CD8-positive, alpha-beta memory T cell (primary cell): ENCODE data around the gene IRF2. TPM values are rescaled to one million over a fixed set of nuclear protein-coding genes. Genes with fewer than 3 reads are reported as not detected.
A peak's percentile ranks its signal among the peaks of the same experiment; 100 is the strongest.

Experiments used
- CTCF ChIA-PET: fragments of 350-600 bp; sonication (Branson Sonifier 250); formaldehyde crosslinking; loops from one replicate; lab custom pipeline; 2021; ENCODE audit warnings: antibody characterized with exemption; lab: Charles Lee
- POLR2A ChIA-PET: fragments of 350-600 bp; sonication (Branson Sonifier 250); formaldehyde crosslinking; loops from one replicate; lab custom pipeline; 2021; ENCODE audit warnings: antibody characterized with exemption; lab: Charles Lee
- DNase-seq, 5 donors: peaks; one replicate each; pipeline versions ENCODE4 v3.0.0 to v3.0.0-alpha.2; 2020 to 2022; ENCODE audit warnings: mixed read lengths in 1 of 5
- H3K27ac ChIP-seq: one replicate; pipeline ENCODE4 v1.7.0; 2013; ENCODE audit warnings: low read depth, mild to moderate bottlenecking, low read length, moderate library complexity
- H3K27me3 ChIP-seq: 2 replicates; pipeline ENCODE4 v1.7.0; 2013; ENCODE audit warnings: low read length, mild to moderate bottlenecking; ENCODE audit not compliant: insufficient read depth, poor library complexity, severe bottlenecking
- H3K36me3 ChIP-seq: 2 replicates; pipeline ENCODE4 v1.7.0; 2013; ENCODE audit warnings: mild to moderate bottlenecking, low read length, moderate library complexity; ENCODE audit not compliant: insufficient read depth
- H3K4me1 ChIP-seq: 2 replicates; pipeline ENCODE4 v1.7.0; 2013; ENCODE audit warnings: mild to moderate bottlenecking, low read length, moderate library complexity; ENCODE audit not compliant: insufficient read depth
- H3K4me3 ChIP-seq: 2 replicates; pipeline ENCODE4 v1.7.0; 2013; ENCODE audit warnings: mild to moderate bottlenecking, low read length
- H3K9me3 ChIP-seq: 2 replicates; pipeline ENCODE4 v1.7.0; 2013; ENCODE audit warnings: mild to moderate bottlenecking, low read length
- H3K27ac Mint-ChIP-seq, 8 donors: one replicate each; pipeline ENCODE4 v1.8.0; 2020 to 2021; ENCODE audit warnings: mixed read lengths in 8 of 8, mild to moderate bottlenecking in 6 of 8, inconsistent platforms in 3 of 8, moderate library complexity in 3 of 8
- H3K27me3 Mint-ChIP-seq, 2 donors: one replicate each; pipeline ENCODE4 v1.8.0; 2020 to 2021; ENCODE audit warnings: mixed read lengths in 2 of 2, mild to moderate bottlenecking in 1 of 2, moderate library complexity in 1 of 2
- H3K36me3 Mint-ChIP-seq, 3 donors: one replicate each; pipeline ENCODE4 v1.8.0; 2020 to 2021; ENCODE audit warnings: mixed read lengths in 3 of 3, inconsistent platforms in 1 of 3, mild to moderate bottlenecking in 1 of 3
- H3K4me1 Mint-ChIP-seq, 3 donors: one replicate each; pipeline ENCODE4 v1.8.0; 2020 to 2021; ENCODE audit warnings: mixed read lengths in 3 of 3, inconsistent platforms in 1 of 3, mild to moderate bottlenecking in 1 of 3
- H3K4me3 Mint-ChIP-seq, 7 donors: one replicate each; pipeline ENCODE4 v1.8.0; 2020 to 2021; ENCODE audit warnings: mixed read lengths in 7 of 7, mild to moderate bottlenecking in 6 of 7, moderate library complexity in 4 of 7, inconsistent platforms in 2 of 7
- H3K9me3 Mint-ChIP-seq, 5 donors: one replicate each; pipeline ENCODE4 v1.8.0; 2020 to 2022; ENCODE audit warnings: mixed read lengths in 5 of 5, mild to moderate bottlenecking in 3 of 5, moderate library complexity in 2 of 5, inconsistent platforms in 1 of 5
- polyA plus RNA-seq: library from polyadenylated mRNA; unstranded; fragments of 300-500 nt; fragmentation: Illumina TruSeq; gene quantifications from one replicate; pipeline ENCODE4 v1.2.3, GENCODE V29; 2021
- total RNA-seq, 2 experiments: library from RNA; stranded (reverse); gene quantifications; one replicate each; pipeline ENCODE4 v1.2.3, GENCODE V29; 2021

IRF2 gene
- total and polyA plus RNA-seq, 3 experiments from 2014 or later: 44.1 to 79.3 (median 44.3) TPM

DNA sequence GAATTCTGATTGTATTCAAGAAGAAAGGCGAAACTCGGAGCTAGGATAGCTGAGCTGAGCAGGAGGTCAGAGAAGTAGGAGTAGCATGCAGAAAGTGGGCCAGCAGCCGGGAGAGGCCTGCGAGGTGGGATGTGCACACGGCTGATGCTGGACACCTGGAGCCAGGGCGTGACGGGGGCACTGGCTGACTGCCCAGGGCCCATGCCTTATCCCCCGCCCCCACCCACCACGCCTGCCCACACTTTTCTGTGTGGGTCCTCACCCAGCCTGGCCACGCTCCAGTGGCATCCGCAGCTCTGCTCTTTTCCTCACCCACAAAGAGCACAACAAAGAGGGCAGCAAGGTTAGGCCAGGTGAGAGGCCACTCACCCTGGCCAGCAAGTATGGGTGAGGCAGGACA lies 30.0 kb upstream of the IRF2 start:
- Mint-ChIP-seq H3K4me1 (peaks cover 19 to 28% (median 24%) of the 10 kb centered on the region in 3 donors), H3K27me3 (no peaks in the 10 kb centered on the region), H3K27ac (peak overlapping the region in 6 of 8 donors; percentile 56 to 90 (median 72)), H3K9me3 (no peaks in the 10 kb centered on the region), H3K36me3 (no peaks in the 10 kb centered on the region), H3K4me3 (peak overlapping the region in 4 of 7 donors; percentile 41 to 80 (median 64))
- no peaks in the 10 kb centered on the region for H3K9me3 ChIP-seq
- POLR2A ChIA-PET: interaction anchor here (1.1 kb wide), 1 partner anchor 30 kb away, joined by 4 read pairs; the partner anchor contains the start of gene IRF2
- no peaks in the 10 kb centered on the region for H3K27me3 ChIP-seq
- H3K27ac ChIP-seq: no peak overlapping the region
- H3K4me3 ChIP-seq: peak overlapping the region; percentile 43
- DNase-seq: no peak
- no peaks in the 10 kb centered on the region for H3K36me3 ChIP-seq
- CTCF ChIA-PET: interaction anchor here (1.3 kb wide), 1 partner anchor 10 kb away, joined by 5 read pairs; no protein-coding TSS in a partner anchor
- peaks cover 17% of the 10 kb centered on the region for H3K4me1 ChIP-seq

DNA sequence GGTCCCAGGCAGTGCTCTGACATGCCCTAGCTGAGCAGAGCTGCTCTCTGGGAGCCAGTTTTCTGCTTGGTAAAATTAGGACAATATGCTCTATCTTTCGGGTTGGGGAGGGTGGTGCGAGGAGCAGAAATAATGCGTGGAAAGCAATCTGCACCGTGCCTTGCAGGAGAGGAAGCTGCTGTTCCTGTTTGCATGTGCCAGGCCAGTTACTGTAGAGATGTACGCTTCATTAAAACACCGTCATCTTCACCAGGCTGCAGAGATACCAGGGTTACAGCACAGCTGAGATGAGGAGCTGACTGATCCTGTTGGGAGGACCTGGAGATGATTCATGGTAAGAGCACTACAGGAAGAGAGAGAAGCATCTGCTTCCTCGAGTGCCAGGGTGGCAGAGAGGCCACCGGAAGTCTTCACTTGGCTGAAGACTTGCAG lies 29.5 kb upstream of the IRF2 start:
- peak in 2 of 5 donors; percentile 11 to 17 for DNase-seq
- H3K4me3 Mint-ChIP-seq: peak overlapping the region in 6 of 7 donors; percentile 41 to 80 (median 67)
- ChIA-PET POLR2A (interaction anchor here (0.6 to 1.1 kb wide), 2 partner anchors 30 to 46 kb away, joined by 4 to 5 read pairs; partner anchors contain the start of gene IRF2), CTCF (interaction anchor here (1.2 to 1.5 kb wide), 3 partner anchors 8 to 22 kb away, joined by 3 to 5 read pairs (median 4); no protein-coding TSS in a partner anchor)
- H3K27me3 Mint-ChIP-seq: no peaks in the 10 kb centered on the region
- Histone ChIP-seq H3K27ac (no peak overlapping the region), H3K9me3 (no peaks in the 10 kb centered on the region), H3K4me1 (peaks cover 17% of the 10 kb centered on the region), H3K4me3 (peak overlapping the region; percentile 43), H3K27me3 (no peaks in the 10 kb centered on the region), H3K36me3 (no peaks in the 10 kb centered on the region)
- H3K27ac Mint-ChIP-seq: peak overlapping the region in 7 of 8 donors; percentile 56 to 90 (median 83)
- no peaks in the 10 kb centered on the region for H3K9me3 Mint-ChIP-seq
- H3K4me1 Mint-ChIP-seq: peaks cover 19 to 28% (median 24%) of the 10 kb centered on the region in 3 donors
- H3K36me3 Mint-ChIP-seq: no peaks in the 10 kb centered on the region

DNA sequence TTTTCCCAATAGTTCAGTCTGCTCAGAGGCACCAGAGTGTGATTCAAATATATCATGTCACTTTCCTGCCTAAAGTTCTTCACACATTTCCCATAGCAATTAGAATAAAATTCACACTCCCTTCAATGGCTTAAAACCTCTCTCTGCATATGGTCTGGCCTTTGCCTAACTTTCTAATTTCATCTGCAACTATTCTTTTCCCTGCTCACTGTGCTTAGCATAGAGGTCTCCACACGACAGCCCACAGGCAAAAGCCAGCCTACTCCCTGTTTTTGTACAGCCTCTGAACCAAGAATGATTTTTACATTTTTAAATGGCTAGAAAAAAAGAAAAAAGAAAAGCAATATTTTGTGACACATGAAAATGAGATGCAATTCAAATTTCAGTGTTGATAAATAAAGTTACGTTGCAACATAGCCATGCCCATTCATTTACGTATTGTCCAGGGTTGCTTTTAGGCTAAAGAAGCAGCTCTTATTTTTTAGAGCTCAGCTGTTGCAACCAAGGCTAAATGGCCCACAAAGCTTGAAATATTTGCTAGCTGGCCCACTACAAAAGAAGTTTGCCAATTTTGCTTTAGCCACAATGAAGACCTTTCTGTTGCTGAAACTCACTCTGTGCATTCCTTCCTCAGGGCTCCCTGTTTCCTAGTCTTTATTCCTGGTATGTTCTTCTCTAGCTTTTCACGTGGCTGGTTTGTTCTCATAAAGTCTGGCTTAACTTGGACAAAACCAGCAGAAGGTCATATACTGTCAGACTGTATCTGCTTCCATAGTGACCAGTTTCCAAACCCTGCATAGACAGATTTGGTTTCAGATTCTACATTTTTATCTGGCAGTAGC lies 26.6 kb upstream of the IRF2 start:
- Histone ChIP-seq H3K27me3 (no peaks in the 10 kb centered on the region), H3K9me3 (no peaks in the 10 kb centered on the region), H3K4me3 (no peak overlapping the region), H3K27ac (no peak overlapping the region), H3K4me1 (peaks cover 17% of the 10 kb centered on the region), H3K36me3 (no peaks in the 10 kb centered on the region)
- Mint-ChIP-seq H3K36me3 (no peaks in the 10 kb centered on the region), H3K27ac (no peak overlapping the region), H3K27me3 (no peaks in the 10 kb centered on the region), H3K9me3 (no peaks in the 10 kb centered on the region), H3K4me3 (no peak overlapping the region), H3K4me1 (peaks cover 16 to 20% (median 20%) of the 10 kb centered on the region in 3 donors)
- DNase-seq: no peak
- POLR2A ChIA-PET: interaction anchor here (0.7 kb wide), 1 partner anchor 130 kb away, joined by 3 read pairs; no protein-coding TSS in a partner anchor
- CTCF ChIA-PET: no interaction called here

DNA sequence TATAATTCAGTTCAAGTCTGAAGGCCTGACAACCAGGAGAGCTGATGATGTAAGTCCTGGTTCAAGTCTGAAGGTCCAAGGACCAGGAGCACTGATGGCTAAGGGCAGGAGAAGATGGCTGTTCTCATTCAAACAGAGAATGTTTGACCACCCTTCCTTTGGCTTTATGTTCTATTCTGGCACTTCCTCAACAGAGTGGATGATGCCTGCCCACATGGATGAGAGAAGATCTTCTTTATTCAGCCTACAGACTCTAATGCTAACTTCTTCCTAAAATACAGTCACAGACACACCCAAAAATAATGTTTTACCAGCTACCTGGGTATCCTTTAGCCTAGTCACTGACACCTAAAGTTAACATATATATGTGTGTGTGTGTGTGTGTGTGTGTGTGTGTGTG lies 25.6 kb upstream of the IRF2 start:
- DNase-seq: no peak
- ChIA-PET CTCF (no interaction called here), POLR2A (interaction anchor here (0.7 kb wide), 1 partner anchor 130 kb away, joined by 3 read pairs; no protein-coding TSS in a partner anchor)
- Histone ChIP-seq H3K4me1 (peaks cover 17% of the 10 kb centered on the region), H3K27me3 (no peaks in the 10 kb centered on the region), H3K27ac (no peak overlapping the region), H3K4me3 (no peak overlapping the region), H3K36me3 (no peaks in the 10 kb centered on the region), H3K9me3 (no peaks in the 10 kb centered on the region)
- Mint-ChIP-seq H3K4me3 (no peak overlapping the region), H3K9me3 (no peaks in the 10 kb centered on the region), H3K27ac (no peak overlapping the region), H3K4me1 (peaks cover 16 to 20% (median 20%) of the 10 kb centered on the region in 3 donors), H3K36me3 (no peaks in the 10 kb centered on the region), H3K27me3 (no peaks in the 10 kb centered on the region)

DNA sequence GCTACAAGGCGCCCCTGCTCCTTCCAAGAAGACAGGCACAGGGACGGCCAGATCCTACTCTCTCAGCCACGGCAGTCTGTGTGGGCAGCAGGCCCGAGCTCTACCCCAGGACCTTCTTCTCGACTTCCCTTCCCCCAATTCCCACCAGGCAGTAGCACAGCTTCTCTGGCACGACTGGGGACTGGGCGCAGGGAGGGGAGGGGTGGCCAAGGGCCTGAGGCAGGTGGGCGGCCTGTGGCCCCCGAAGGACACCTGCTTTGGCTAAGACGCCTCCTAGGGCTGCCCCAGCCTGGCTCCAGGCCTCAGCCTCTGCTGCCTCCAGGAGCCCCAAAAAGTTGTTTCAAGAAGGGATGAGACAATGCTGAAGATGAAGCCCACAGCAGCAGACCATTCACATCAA lies 24.2 kb upstream of the IRF2 start:
- H3K27me3 ChIP-seq: no peaks in the 10 kb centered on the region
- Mint-ChIP-seq H3K27me3 (no peaks in the 10 kb centered on the region), H3K36me3 (peaks cover 0 to 2% (median 0%) of the 10 kb centered on the region in 3 donors), H3K9me3 (no peaks in the 10 kb centered on the region), H3K4me1 (peaks cover 6 to 8% (median 7%) of the 10 kb centered on the region in 3 donors), H3K4me3 (no peak overlapping the region), H3K27ac (no peak overlapping the region)
- no peak overlapping the region for H3K4me3 ChIP-seq
- H3K4me1 ChIP-seq: peaks cover 5% of the 10 kb centered on the region
- no peaks in the 10 kb centered on the region for H3K9me3 ChIP-seq
- POLR2A ChIA-PET: interaction anchor here (0.7 kb wide), 2 partner anchors 22 to 76 kb away, joined by 3 to 9 read pairs; no protein-coding TSS in a partner anchor
- no peak overlapping the region for H3K27ac ChIP-seq
- H3K36me3 ChIP-seq: no peaks in the 10 kb centered on the region
- no peak for DNase-seq
- CTCF ChIA-PET: interaction anchor here (0.6 kb wide), 1 partner anchor 15 kb away, joined by 3 read pairs; no protein-coding TSS in a partner anchor

DNA sequence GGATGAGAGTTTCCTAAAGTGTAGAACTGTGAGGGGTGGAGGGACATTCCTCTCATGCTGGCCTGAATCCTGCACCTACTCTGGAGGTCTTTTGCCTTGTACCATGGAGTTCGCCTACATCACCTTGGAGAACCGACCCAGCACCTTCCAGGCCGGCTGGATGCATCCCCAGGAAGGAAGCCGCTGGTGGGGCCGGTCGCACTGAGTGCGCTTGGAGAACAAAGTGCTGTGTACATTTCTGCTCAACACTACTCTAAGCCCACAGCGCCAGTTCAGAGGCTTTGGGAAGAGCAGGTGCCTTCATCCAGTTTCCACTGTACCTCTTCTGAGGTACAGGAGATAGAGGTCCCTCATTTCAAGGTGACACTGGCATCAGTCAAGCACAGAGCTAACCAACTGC lies 15.4 kb upstream of the IRF2 start:
- Mint-ChIP-seq H3K4me3 (no peak overlapping the region), H3K9me3 (no peaks in the 10 kb centered on the region), H3K36me3 (peaks cover 0 to 7% (median 4%) of the 10 kb centered on the region in 3 donors), H3K27me3 (peaks cover 1 to 7% of the 10 kb centered on the region in 2 donors), H3K27ac (no peak overlapping the region), H3K4me1 (no peaks in the 10 kb centered on the region)
- Histone ChIP-seq H3K27me3 (no peaks in the 10 kb centered on the region), H3K9me3 (no peaks in the 10 kb centered on the region), H3K27ac (no peak overlapping the region), H3K4me1 (no peaks in the 10 kb centered on the region), H3K4me3 (no peak overlapping the region), H3K36me3 (no peaks in the 10 kb centered on the region)
- DNase-seq: no peak
- ChIA-PET CTCF (no interaction called here), POLR2A (no interaction called here)

DNA sequence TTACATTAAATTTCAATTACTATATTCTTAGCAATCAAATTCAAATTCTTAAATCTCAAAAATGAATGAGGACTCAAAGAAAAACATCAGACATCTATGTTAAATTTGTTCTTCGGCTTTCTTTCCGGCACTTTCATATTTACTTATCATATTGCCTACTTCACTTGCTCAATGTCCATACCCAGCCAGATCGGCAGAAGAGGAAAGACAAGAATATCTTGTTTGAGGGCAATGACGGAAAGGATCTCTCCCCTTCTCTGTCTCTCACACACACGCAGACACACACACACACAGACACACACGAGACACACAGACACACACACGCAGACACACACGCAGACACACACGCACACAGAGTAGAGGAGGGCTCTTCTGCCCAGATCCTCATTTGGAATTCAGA lies 13.2 kb upstream of the IRF2 start:
- CTCF ChIA-PET: no interaction called here
- no peak for DNase-seq
- no peak overlapping the region for H3K27ac Mint-ChIP-seq
- H3K36me3 ChIP-seq: no peaks in the 10 kb centered on the region
- POLR2A ChIA-PET: no interaction called here
- peaks cover 0 to 4% (median 0%) of the 10 kb centered on the region in 3 donors for H3K4me1 Mint-ChIP-seq
- peaks cover 0 to 7% of the 10 kb centered on the region in 2 donors for H3K27me3 Mint-ChIP-seq
- H3K4me1 ChIP-seq: no peaks in the 10 kb centered on the region
- no peak overlapping the region for H3K27ac ChIP-seq
- H3K4me3 ChIP-seq: no peak overlapping the region
- no peak overlapping the region for H3K4me3 Mint-ChIP-seq
- peaks cover 0 to 7% (median 4%) of the 10 kb centered on the region in 3 donors for H3K36me3 Mint-ChIP-seq
- H3K9me3 ChIP-seq: no peaks in the 10 kb centered on the region
- H3K9me3 Mint-ChIP-seq: no peaks in the 10 kb centered on the region
- H3K27me3 ChIP-seq: no peaks in the 10 kb centered on the region

DNA sequence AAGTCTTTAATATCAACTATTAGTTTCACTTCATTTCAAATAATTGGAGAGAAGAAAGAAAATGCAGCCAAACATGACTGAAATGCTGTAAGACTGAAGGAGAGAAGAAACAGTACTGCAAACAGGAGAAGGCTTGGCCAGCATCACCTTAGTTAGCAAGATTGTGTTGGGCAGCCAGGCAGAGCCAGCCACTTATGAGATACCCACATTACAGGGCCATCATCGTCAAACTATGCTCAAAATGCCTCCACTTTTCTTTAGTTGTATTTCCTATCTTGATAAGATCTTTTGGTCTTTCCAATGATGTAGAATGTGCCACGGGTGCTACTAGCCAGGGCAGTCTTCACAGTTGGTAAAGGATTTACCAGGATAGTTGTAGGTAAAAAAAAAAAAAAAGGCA lies 10.9 kb upstream of the IRF2 start:
- ChIA-PET CTCF (no interaction called here), POLR2A (no interaction called here)
- DNase-seq: no peak
- no peak overlapping the region for H3K27ac ChIP-seq
- H3K36me3 Mint-ChIP-seq: peaks cover 0 to 5% (median 1%) of the 10 kb centered on the region in 3 donors
- no peak overlapping the region for H3K4me3 ChIP-seq
- no peaks in the 10 kb centered on the region for H3K9me3 Mint-ChIP-seq
- H3K27me3 Mint-ChIP-seq: no peaks in the 10 kb centered on the region
- peaks cover 4 to 14% (median 5%) of the 10 kb centered on the region in 3 donors for H3K4me1 Mint-ChIP-seq
- peak overlapping the region in 1 of 8 donors; percentile 15 for H3K27ac Mint-ChIP-seq
- no peaks in the 10 kb centered on the region for H3K9me3 ChIP-seq
- no peaks in the 10 kb centered on the region for H3K27me3 ChIP-seq
- no peaks in the 10 kb centered on the region for H3K36me3 ChIP-seq
- H3K4me3 Mint-ChIP-seq: no peak overlapping the region
- no peaks in the 10 kb centered on the region for H3K4me1 ChIP-seq
